HepG2 (cell line): ENCODE results near the gene RNF38. TPM values are rescaled to one million over a fixed set of nuclear protein-coding genes. Genes with fewer than 3 reads are reported as not detected.
"Not testable (repeated sequence)": the region's sequence is repeated elsewhere in the genome, so short reads cannot be mapped to it uniquely, and the experiment has no call there.

Experiments
- ATAC-seq: fragments of 200-7000 bp; cut with Tn5 transposase; 3 replicates; pipeline ENCODE4 v1.9.1; 2020; ENCODE audit warnings: mild to moderate bottlenecking, moderate library complexity
- BruUV-seq: library from RNA; stranded (reverse); fragments of 400-500 nt; replicated peaks from 2 replicates; lab custom pipeline; 2021; lab: Mats Ljungman, UMichigan
- CTCF ChIA-PET: fragments of 300-600 bp; formaldehyde crosslinking; extraction: SDS; loops from one replicate; lab custom pipeline; 2021; ENCODE audit warnings: low total read pairs, inconsistent platforms, low intra/inter-chr PET ratio; lab: Yijun Ruan, JAX
- POLR2A ChIA-PET: fragments of 350-600 bp; sonication (Branson Sonifier 250); formaldehyde crosslinking; loops from one replicate; lab custom pipeline; 2020; ENCODE audit warnings: antibody characterized with exemption, inconsistent platforms; lab: Yijun Ruan, JAX
- DNase-seq: peaks from one replicate; pipeline ENCODE4 v3.0.0-alpha.2; 2015; ENCODE audit warnings: low spot score
- FAIRE-seq: peaks from 3 replicates; lab custom pipeline; 2011; peaks lifted over from hg19 to GRCh38; lab: Jason Lieb, UNC
- H2AFZ ChIP-seq: one replicate; pipeline ENCODE4 v1.6.1; 2011; ENCODE audit warnings: low read length, inconsistent platforms
- H3K27ac ChIP-seq: fragments of 300-600 bp; 3 replicates; pipeline ENCODE4 v1.8.0; 2011; ENCODE audit warnings: mixed run types, mild to moderate bottlenecking, mixed read lengths, low read length, inconsistent platforms; ENCODE audit not compliant: insufficient read depth; ENCODE audit errors: extremely low read length
- H3K27me3 ChIP-seq, 2 experiments: fragments of 200-600 bp in 1 of 2; 2 replicates in 1 of 2; 3 replicates in 1 of 2; pipeline versions ENCODE4 v1.6.0 to v1.8.0; 2011; ENCODE audit warnings: low read length in 2 of 2, mild to moderate bottlenecking in 2 of 2, moderate library complexity in 2 of 2, inconsistent platforms in 1 of 2; ENCODE audit not compliant: insufficient read depth in 2 of 2, control insufficient read depth in 1 of 2
- H3K36me3 ChIP-seq, 2 experiments: fragments of 200-600 bp in 1 of 2; replicated peaks in 1 of 2; 2 replicates in 1 of 2; 3 replicates in 1 of 2; pipeline versions ENCODE4 v1.5.1 to v1.8.0; 2011; ENCODE audit warnings: low read length in 2 of 2, inconsistent platforms in 1 of 2; ENCODE audit not compliant: insufficient read depth in 2 of 2, control insufficient read depth in 1 of 2
- H3K4me1 ChIP-seq: 2 replicates; pipeline ENCODE4 v1.5.1; 2012; ENCODE audit warnings: low read length, inconsistent platforms; ENCODE audit not compliant: insufficient read depth
- H3K4me2 ChIP-seq: 2 replicates; pipeline ENCODE4 v1.6.0; 2011; ENCODE audit warnings: low read depth, low read length, inconsistent platforms
- H3K4me3 ChIP-seq, 3 experiments: fragments of 200-600 bp in 1 of 3; sonication (generic), shearing (Covaris generic) in 1 of 3; replicated peaks in 1 of 3; 2 replicates each; pipeline ENCODE4 v1.5.1; 2011 to 2016; ENCODE audit warnings: low read length in 3 of 3, inconsistent platforms in 2 of 3, low read depth in 2 of 3, mild to moderate bottlenecking in 2 of 3, control low read depth in 1 of 3, mixed read lengths in 1 of 3; ENCODE audit not compliant: insufficient read depth in 1 of 3
- H3K79me2 ChIP-seq: one replicate; pipeline ENCODE4 v1.6.1; 2011; ENCODE audit warnings: low read length, inconsistent platforms; ENCODE audit not compliant: insufficient read depth
- H3K9ac ChIP-seq: 2 replicates; pipeline ENCODE4 v1.6.0; 2011; ENCODE audit warnings: mild to moderate bottlenecking, low read depth, low read length, inconsistent platforms; ENCODE audit not compliant: insufficient read depth
- H3K9me3 ChIP-seq: 2 replicates; pipeline ENCODE4 v1.5.1; 2012; ENCODE audit warnings: mild to moderate bottlenecking, low read length
- H4K20me1 ChIP-seq: 2 replicates; pipeline ENCODE4 v1.6.0; 2011; ENCODE audit warnings: inconsistent platforms, mild to moderate bottlenecking, low read length, moderate library complexity; ENCODE audit not compliant: insufficient read depth
- FOSL2 ChIP-seq: sonication (generic); formaldehyde crosslinking; IDR thresholded peaks from 2 replicates; pipeline ENCODE4 v1.4.0; 2020; ENCODE audit warnings: missing genetic modification reagents
- GTF2F1 ChIP-seq: fragments of 150-350 bp; IDR thresholded peaks from 2 replicates; pipeline ENCODE4 v1.6.1; 2014; ENCODE audit warnings: low read length
- HOXA3 ChIP-seq: sonication (generic); formaldehyde crosslinking; IDR thresholded peaks from 2 replicates; pipeline ENCODE4 v1.5.0; 2020; ENCODE audit warnings: missing genetic modification reagents
- ZNF263 ChIP-seq: sonication (generic); formaldehyde crosslinking; IDR thresholded peaks from 2 replicates; pipeline ENCODE4 v1.4.0; 2020; ENCODE audit warnings: missing genetic modification reagents
- ZNF446 ChIP-seq: sonication (generic); formaldehyde crosslinking; IDR thresholded peaks from 2 replicates; pipeline ENCODE4 v1.5.0; 2020; ENCODE audit warnings: mild to moderate bottlenecking, missing genetic modification reagents
- ZNF687 ChIP-seq: sonication (generic); formaldehyde crosslinking; IDR thresholded peaks from 2 replicates; pipeline ENCODE4 v1.5.1; 2020; ENCODE audit warnings: mild to moderate bottlenecking, missing genetic modification reagents, moderate library complexity
- WGBS: methylation state at CpG from one replicate; pipeline ENCODE4 v1.1.6; 2017; ENCODE audit warnings: low lambda C conversion rate; 5-methylcytosine and 5-hydroxymethylcytosine counted together
- in situ Hi-C: cut with HindIII; loops from 2 replicates; pipeline ENCODE4 v1.10.0; 2017; ENCODE audit warnings: low pct_unique_long_range_greater_than_20kb; ENCODE audit not compliant: extremely low pct_ligation_motif_present
- intact Hi-C: fragments of 100-400 bp; cut with micrococcal nuclease; formaldehyde crosslinking; loops from one replicate; pipeline ENCODE4 v1.10.0; 2022; ENCODE audit not compliant: unreplicated experiment
- polyA plus RNA-seq, 8 experiments: library from polyadenylated mRNA; depleted of rRNA in 3 of 8; stranded (reverse) in 7 of 8; unstranded in 1 of 8; fragments of >200 nt; fragmentation: Illumina TruSeq in 4 of 8; extraction: Trizol in 4 of 8; gene quantifications; 2 replicates each; pipeline versions ENCODE4 v1.2.1 to v1.2.3, GENCODE V29; 2011 to 2016; ENCODE audit warnings: low read depth in 4 of 8, missing spikeins in 1 of 8, mixed read lengths in 1 of 8; ENCODE audit not compliant: insufficient read depth in 1 of 8
- total RNA-seq, 5 experiments: library from RNA; depleted of rRNA; stranded (reverse); fragments of >200 nt; fragmentation: Illumina TruSeq; extraction: Trizol; gene quantifications; 2 replicates each; pipeline ENCODE4 v1.2.3, GENCODE V29; 2016; ENCODE audit warnings: low read depth in 1 of 5
- TF ChIP-seq, protein P1 (sequence below): IDR thresholded peaks from 2 replicates; pipeline ENCODE4 v1.6.1; 2016
- TF ChIP-seq, protein P2 (sequence below): sonication (generic); formaldehyde crosslinking; IDR thresholded peaks from 2 replicates; pipeline ENCODE4 v1.4.0; 2020; ENCODE audit warnings: missing genetic modification reagents
- TF ChIP-seq, protein P3 (sequence below): sonication (generic); formaldehyde crosslinking; IDR thresholded peaks from 2 replicates; pipeline ENCODE4 v1.9.0; 2022; ENCODE audit warnings: missing genetic modification reagents, mild to moderate bottlenecking, borderline replicate concordance

RNF38 gene
- total and polyA plus RNA-seq, 2 of the 13 experiments (the other 11 are each of a cell fraction or from before 2014, with no cell fraction given): 9.1 to 32.1 TPM

DNA sequence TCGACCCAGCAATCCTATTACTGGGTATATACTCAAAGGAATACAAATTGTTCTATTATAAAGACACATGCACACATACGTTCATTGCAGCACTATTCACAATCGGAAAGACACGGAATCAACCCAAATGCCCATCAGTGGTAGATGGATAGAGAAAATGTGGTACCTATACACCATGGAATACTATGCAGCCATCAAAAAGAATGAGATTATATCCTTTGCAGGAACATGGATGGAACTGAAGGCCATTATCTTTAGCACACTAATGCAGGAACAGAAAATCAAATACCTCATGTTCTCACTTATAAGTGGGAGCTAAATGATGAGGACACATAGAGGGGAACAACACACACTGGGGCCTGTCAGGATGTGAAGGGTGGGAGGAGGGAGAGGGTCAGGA, 78.2 kb downstream of the RNF38 start:
- H3K9ac ChIP-seq, H3K79me2 ChIP-seq, H2AFZ ChIP-seq, CTCF ChIA-PET, H4K20me1 ChIP-seq, H3K36me3 ChIP-seq, H3K27me3 ChIP-seq, ATAC-seq, DNase-seq, FAIRE-seq, H3K9me3 ChIP-seq, in situ Hi-C loops, POLR2A ChIA-PET, H3K4me3 ChIP-seq, BruUV-seq, H3K27ac ChIP-seq, intact Hi-C loops, H3K4me2 ChIP-seq: not testable (repeated sequence)
- WGBS: 62% methylated on average over 4 of the region's 4 CpGs
- H3K4me1 ChIP-seq: peaks cover 58% of the 10 kb centered on the region

GRCh38 chr9:36320466-36320865, 79.6 kb downstream of the RNF38 start:
- Histone ChIP-seq H3K9ac (no peak overlapping the region), H3K4me3 (peak overlapping the region in 2 of 3 experiments; percentile 4 to 70; a peak in 2 of 6 replicates), H3K79me2 (no peaks in the 10 kb centered on the region), H3K4me2 (peak overlapping the region; percentile 94), H4K20me1 (no peaks in the 10 kb centered on the region), H3K4me1 (peaks cover 58% of the 10 kb centered on the region), H2AFZ (no peak overlapping the region), H3K27me3 (no peaks in the 10 kb centered on the region), H3K9me3 (no peaks in the 10 kb centered on the region), H3K36me3 (no peaks in the 10 kb centered on the region), H3K27ac (no peak overlapping the region)
- DNase-seq (no peak), ATAC-seq (no peak), FAIRE-seq (no peak)
- ChIA-PET POLR2A (interaction anchor here (1.2 to 1.7 kb wide), 3 partner anchors 9 to 130 kb away, joined by 4 to 9 read pairs (median 6); partner anchors contain the start of genes CLTA and GNE), CTCF (interaction anchor here (0.9 kb wide), 1 partner anchor 9 kb away, joined by 3 read pairs; no protein-coding TSS in a partner anchor)
- WGBS: 0% methylated on average over 3 of the region's 5 CpGs
- no TSS peak for BruUV-seq
- in situ Hi-C loops (no loop called here), intact Hi-C loops (no loop called here)
- TF ChIP-seq ZNF687 (CRISPR knock-in tag) (peak; percentile 36), GTF2F1 (no peak), HOXA3 (CRISPR knock-in tag) (no peak), FOSL2 (peak; percentile 80), ZNF263 (CRISPR knock-in tag) (0 out of 2 replicates have a peak, but pooled peaks have one; percentile 31), ZNF446 (CRISPR knock-in tag) (no peak)
- TF ChIP-seq, protein P1, sequence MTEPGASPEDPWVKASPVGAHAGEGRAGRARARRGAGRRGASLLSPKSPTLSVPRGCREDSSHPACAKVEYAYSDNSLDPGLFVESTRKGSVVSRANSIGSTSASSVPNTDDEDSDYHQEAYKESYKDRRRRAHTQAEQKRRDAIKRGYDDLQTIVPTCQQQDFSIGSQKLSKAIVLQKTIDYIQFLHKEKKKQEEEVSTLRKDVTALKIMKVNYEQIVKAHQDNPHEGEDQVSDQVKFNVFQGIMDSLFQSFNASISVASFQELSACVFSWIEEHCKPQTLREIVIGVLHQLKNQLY (CRISPR knock-in tag): no peak
- TF ChIP-seq, protein P2, sequence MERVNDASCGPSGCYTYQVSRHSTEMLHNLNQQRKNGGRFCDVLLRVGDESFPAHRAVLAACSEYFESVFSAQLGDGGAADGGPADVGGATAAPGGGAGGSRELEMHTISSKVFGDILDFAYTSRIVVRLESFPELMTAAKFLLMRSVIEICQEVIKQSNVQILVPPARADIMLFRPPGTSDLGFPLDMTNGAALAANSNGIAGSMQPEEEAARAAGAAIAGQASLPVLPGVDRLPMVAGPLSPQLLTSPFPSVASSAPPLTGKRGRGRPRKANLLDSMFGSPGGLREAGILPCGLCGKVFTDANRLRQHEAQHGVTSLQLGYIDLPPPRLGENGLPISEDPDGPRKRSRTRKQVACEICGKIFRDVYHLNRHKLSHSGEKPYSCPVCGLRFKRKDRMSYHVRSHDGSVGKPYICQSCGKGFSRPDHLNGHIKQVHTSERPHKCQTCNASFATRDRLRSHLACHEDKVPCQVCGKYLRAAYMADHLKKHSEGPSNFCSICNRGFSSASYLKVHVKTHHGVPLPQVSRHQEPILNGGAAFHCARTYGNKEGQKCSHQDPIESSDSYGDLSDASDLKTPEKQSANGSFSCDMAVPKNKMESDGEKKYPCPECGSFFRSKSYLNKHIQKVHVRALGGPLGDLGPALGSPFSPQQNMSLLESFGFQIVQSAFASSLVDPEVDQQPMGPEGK (CRISPR knock-in tag): peak; percentile 51
- TF ChIP-seq, protein P3, sequence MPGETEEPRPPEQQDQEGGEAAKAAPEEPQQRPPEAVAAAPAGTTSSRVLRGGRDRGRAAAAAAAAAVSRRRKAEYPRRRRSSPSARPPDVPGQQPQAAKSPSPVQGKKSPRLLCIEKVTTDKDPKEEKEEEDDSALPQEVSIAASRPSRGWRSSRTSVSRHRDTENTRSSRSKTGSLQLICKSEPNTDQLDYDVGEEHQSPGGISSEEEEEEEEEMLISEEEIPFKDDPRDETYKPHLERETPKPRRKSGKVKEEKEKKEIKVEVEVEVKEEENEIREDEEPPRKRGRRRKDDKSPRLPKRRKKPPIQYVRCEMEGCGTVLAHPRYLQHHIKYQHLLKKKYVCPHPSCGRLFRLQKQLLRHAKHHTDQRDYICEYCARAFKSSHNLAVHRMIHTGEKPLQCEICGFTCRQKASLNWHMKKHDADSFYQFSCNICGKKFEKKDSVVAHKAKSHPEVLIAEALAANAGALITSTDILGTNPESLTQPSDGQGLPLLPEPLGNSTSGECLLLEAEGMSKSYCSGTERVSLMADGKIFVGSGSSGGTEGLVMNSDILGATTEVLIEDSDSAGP (CRISPR knock-in tag): peak; percentile 28; the same call in 1 of the 2 replicates
